Raji (cell line): Measurements from ENCODE around the gene DISC1.

Experiments
- POLR2A ChIP-seq: IDR thresholded peaks from 2 replicates; pipeline ENCODE4 v1.6.1; 2011; ENCODE audit warnings: low read depth, low read length, control low read depth; ENCODE audit not compliant: insufficient read depth

The DISC1 gene

DNA sequence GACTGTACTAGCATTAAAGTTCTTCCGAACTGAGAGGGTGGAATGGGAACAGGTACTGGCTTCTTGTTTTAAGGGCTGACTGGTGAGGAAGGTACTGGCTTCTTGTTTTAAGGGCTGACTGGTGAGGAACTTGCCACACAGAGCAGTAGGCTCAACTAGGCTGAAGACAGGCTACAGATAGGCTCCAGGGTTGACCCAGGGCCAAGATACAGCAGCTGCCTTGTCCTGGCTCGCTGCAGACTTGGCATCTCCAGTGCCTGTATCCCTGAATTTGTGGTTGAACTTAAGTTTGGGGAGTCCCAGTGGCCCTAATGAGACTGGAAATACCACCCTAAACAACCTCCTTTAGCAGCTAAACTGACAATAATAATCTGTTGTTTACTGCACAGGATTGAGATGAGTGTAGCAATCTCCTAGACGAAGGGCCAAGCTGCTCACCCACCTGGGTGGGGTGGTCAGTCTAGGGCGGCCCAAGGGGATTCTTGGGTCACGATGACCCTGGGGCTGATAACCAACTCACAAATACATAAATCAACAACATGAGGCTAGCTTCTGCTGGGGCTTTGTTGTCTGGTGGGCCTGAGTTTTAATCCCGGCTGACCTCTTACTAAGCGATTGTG is 227.1 kb downstream of the DISC1 start:
- TF ChIP-seq POLR2A, result no peak

DNA sequence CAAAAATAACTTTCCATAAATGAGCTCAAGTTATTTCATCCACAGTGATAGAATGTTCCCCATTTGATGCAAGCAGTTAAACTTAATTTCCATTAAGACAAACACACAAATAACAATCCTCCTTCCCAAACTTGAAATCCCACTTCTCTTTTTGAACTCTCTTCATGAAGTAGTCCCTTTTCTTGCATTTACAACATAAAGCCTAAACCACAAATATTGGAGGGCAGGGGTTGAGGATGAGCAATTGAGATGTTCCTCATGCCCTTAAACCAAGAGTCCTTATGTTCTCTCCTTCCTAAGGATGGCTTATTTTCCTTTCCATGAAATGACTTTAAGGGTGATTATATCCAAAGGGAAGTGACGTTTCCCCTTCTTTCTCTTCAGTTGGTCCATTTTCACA is 228.8 kb downstream of the DISC1 start:
- no peak for TF ChIP-seq POLR2A

DNA sequence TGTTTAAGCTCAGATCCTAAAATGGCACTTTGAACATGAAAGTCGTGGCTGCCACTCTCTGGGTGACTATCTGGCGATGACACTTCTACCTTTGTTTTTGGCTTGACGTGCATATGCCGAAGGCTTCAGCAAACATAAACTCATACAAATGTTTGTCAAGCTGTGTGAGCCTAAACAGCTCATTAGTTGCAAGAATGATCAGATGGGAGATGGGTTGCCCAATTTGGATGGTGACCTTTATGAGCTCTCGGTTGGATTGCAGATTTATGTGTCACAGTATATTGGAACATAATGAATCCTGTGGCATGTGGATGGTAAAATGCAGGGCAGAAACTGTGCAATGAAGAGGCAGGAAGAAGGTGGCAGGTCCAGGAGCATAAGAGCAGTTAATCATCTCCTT is 229.3 kb downstream of the DISC1 start:
- no peak for TF ChIP-seq POLR2A

GRCh38 chr1:231856426-231856825 is 229.8 kb downstream of the DISC1 start:
- TF ChIP-seq POLR2A, result no peak

GRCh38 chr1:231856894-231857293 is 230.3 kb downstream of the DISC1 start:
- no peak for TF ChIP-seq POLR2A

GRCh38 chr1:231857609-231858135 is 231.1 kb downstream of the DISC1 start:
- no peak for TF ChIP-seq POLR2A

DNA sequence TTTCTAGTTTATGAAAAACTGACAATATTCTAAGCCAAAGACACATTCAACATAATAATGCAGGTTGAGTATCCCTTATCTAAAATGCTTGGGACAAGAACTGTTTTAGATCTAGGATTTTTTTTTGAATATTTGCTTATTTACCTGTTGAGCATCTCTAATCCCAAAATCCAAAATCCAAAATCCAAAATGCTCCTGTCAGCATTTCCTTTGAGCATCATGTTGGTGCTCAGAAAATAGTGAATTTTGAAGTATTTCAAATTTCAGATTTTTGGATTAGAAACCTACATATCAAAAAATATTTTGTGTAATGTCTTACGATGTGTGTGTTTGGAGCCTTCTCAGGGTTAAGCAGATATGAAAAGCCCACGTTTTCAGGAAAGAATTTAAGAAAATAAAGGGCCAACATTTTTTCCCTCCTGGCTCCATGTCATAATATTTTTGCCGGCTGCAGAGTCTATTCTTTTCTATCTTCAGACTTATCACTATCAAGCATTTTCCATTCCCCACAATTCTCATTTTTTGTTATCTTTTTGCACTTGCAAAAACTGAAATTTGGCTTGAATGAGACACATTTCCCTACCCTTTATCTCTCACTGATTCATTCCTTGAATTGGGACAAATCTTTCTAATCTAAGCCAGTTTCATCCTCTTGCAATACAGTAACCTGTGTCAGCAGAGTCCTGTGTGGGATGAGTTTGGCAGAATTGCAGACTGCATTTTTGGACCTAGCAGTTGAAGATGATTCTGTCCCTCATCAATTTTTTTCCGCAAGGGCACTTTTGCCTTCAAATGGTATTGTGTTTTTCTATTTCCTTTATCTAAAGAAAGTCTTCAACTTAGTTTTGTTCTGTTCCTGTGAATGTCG is 233.9 kb downstream of the DISC1 start:
- no peak for TF ChIP-seq POLR2A

GRCh38 chr1:231861541-231862481 is 235.2 kb downstream of the DISC1 start:
- no peak for TF ChIP-seq POLR2A

GRCh38 chr1:231862611-231863010 is 236.0 kb downstream of the DISC1 start:
- no peak for TF ChIP-seq POLR2A

GRCh38 chr1:231865331-231865730 is 238.7 kb downstream of the DISC1 start:
- TF ChIP-seq POLR2A, result no peak

DNA sequence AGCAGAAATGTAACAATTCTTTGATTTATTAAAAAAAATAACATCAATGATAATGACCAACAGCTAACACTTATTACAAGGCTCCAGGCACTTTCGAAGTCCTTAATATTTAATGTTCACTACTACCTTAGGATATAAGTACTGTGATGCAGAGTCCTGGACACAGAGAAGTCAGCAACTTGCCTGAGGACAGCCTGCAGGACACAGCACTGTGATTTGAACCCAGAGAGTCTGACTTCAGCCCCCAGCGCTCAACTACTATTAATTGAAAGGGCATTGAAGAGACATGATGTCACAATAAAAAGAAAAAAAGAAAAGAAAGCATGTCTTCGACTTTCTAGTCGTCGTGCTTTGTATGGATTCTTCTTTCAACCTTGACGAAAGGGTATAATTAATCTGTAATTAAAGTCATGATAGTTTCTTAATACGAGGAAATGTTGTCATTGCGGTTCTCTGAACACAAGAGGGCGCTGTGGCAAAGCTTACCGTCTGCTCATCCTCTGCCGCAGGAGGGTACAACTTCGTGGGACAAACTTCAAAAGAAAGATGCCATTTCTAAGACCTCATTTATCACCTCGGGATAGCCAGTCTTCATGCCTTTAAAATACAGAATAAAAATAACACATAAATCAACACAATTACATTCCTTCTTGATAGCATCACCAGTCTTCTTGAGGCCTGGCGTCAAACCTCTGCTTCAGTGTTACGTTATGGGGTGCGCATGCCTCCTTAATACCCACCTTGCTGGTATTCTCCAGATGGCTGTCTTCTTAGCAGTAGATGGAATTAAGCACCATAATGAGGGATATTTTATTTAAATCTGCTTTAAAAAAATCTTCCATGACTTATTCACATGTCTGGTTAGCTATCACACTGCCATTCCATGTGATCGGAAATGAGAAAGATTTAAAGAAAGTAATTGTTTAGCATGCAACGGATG is 240.1 kb downstream of the DISC1 start:
- TF ChIP-seq POLR2A, result no peak

DNA sequence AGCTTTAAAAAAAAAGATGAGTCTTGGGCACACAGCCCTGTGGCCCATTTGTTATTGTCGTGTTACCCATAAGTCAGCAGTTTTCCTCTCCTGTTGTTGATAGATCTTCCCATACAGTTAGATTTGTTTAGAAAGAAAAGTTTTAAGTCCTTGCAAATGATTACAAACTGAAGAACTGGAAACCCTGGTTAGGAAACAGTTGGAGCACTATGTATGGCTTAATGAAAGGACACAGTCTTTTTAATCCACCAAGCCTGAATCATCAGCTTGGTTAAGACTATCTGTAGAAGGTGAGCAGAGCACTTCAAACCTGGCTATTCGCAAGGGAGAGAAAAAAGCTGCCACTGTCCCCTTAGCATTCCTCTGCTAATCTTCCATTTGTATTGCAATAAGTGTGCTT is 241.0 kb downstream of the DISC1 start:
- TF ChIP-seq POLR2A, result no peak

DNA sequence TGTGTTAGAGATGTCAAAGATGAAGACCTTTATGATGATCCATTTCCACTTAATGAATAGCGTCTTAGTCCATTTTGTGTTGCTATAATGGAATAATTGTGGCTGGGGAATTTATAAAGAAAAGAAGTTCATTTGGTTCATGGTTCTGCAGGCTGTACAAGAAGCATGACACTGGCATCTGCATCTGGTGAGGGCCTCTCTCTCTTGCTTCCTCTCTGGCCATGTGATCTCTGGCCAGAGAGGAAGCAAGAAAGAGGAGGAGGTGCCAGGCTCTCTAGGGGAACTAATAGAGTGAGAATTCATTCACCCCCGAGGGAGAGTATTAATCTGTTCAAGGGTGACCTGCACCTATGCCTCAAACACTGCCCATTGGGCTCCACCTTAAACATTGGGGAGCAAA is 242.8 kb downstream of the DISC1 start:
- TF ChIP-seq POLR2A, result no peak

GRCh38 chr1:231871471-231871870 is 244.9 kb downstream of the DISC1 start:
- TF ChIP-seq POLR2A, result no peak

DNA sequence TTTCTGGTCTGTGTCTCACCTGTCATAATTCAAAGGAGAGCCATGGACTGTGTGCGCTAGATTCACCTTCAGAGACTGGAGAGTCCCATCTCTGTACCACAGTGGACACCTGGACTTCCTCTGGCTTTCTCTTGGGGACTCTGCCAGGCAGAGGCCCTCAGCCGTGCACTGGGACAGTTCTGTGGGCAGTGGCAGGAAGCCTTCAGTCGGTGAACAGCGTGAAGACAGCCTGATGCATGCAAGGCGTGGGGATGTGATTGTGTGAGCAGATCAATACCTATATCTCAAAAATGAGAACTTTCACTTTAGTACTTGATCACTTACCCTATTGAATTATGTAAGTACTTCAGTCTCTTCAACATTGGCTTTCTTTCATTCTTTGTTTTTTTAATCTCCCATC is 245.3 kb downstream of the DISC1 start:
- no peak for TF ChIP-seq POLR2A

DNA sequence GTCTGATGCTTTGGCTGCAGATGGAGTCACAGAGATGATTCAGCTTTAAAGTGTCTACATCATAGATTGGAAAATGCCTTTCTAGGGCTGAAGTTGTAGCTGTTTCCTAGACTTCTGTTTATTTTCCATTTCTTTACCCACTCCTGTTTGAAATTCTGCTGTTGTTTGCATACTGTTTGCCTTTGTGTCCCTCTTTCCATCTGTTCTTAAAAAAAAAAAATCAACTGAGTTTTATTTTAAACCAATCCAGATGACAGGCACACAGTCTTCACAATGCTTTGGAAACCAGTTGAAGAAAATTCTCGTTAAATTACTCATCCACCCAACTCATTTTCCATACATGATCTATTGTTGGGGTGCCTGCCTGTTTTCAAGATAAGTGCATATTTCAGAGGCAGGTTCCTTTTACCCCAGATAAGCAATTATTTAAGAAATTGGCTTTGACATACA is 245.9 kb downstream of the DISC1 start:
- TF ChIP-seq POLR2A, result no peak
